SK-N-SH (cell line): Measurements from ENCODE around the gene GPR39. TPM values are rescaled to one million over a fixed set of nuclear protein-coding genes. Genes with fewer than 3 reads are reported as not detected.

Experiments used
- CTCF ChIA-PET: fragments of 300-600, 350-600 bp; formaldehyde crosslinking; extraction: SDS; loops from one replicate; lab custom pipeline; 2021; lab: Yijun Ruan, JAX
- POLR2A ChIA-PET: fragments of 350-600 bp; sonication (Branson Sonifier 250); formaldehyde crosslinking; extraction: SDS; loops from one replicate; lab custom pipeline; 2020; ENCODE audit warnings: antibody characterized with exemption, inconsistent platforms; lab: Yijun Ruan, JAX
- DNase-seq: peaks from one replicate; pipeline ENCODE4 v3.0.0; 2012
- H2AFZ ChIP-seq: fragments of 200-600 bp; sonication (generic); 2 replicates; pipeline ENCODE4 v1.8.1; 2016; ENCODE audit warnings: antibody characterized with exemption, mild to moderate bottlenecking, low read depth
- H3F3A ChIP-seq: fragments of 200-600 bp; sonication (generic); replicated peaks from 2 replicates; pipeline ENCODE3; 2016; ENCODE audit warnings: antibody characterized with exemption, mild to moderate bottlenecking; ENCODE audit not compliant: insufficient read depth
- H3K27ac ChIP-seq, 2 experiments: fragments of 200-500 bp in 1 of 2; fragments of 200-600 bp in 1 of 2; sonication (Bioruptor generic) in 1 of 2; sonication (generic), shearing (Covaris generic) in 1 of 2; 2 replicates each; pipeline versions ENCODE4 v1.5.1 to v1.6.1; 2014 to 2016; ENCODE audit warnings: low read depth in 2 of 2, inconsistent platforms in 1 of 2, low read length in 1 of 2, mild to moderate bottlenecking in 1 of 2, mixed read lengths in 1 of 2
- H3K27me3 ChIP-seq: fragments of 200-600 bp; sonication (generic), shearing (Covaris generic); 2 replicates; pipeline ENCODE4 v1.6.1; 2016; ENCODE audit warnings: mixed run types; ENCODE audit not compliant: insufficient read depth
- H3K36me3 ChIP-seq, 2 experiments: fragments of 200-500 bp in 1 of 2; fragments of 200-600 bp in 1 of 2; sonication (Bioruptor generic) in 1 of 2; sonication (generic) in 1 of 2; replicated peaks in 1 of 2; 2 replicates each; pipeline versions ENCODE3 to v1.5.1; 2014 to 2016; ENCODE audit warnings: low read length in 1 of 2, mild to moderate bottlenecking in 1 of 2; ENCODE audit not compliant: insufficient read depth in 2 of 2, control insufficient read depth in 1 of 2
- H3K4me1 ChIP-seq, 2 experiments: fragments of 200-500 bp in 1 of 2; fragments of 200-600 bp in 1 of 2; sonication (Bioruptor generic) in 1 of 2; sonication (generic), shearing (Covaris generic) in 1 of 2; 2 replicates each; pipeline versions ENCODE4 v1.5.1 to v1.6.1; 2014 to 2016; ENCODE audit warnings: low read depth in 1 of 2, low read length in 1 of 2, mixed run types in 1 of 2; ENCODE audit not compliant: insufficient read depth in 2 of 2, control insufficient read depth in 1 of 2
- H3K4me2 ChIP-seq: fragments of 200-600 bp; sonication (generic), shearing (Covaris generic); 2 replicates; pipeline ENCODE4 v1.6.1; 2017; ENCODE audit warnings: mixed run types
- H3K4me3 ChIP-seq, 2 experiments: fragments of 200-500 bp in 1 of 2; fragments of 200-600 bp in 1 of 2; sonication (Bioruptor generic) in 1 of 2; sonication (generic), shearing (Covaris generic) in 1 of 2; 2 replicates each; pipeline versions ENCODE4 v1.5.1 to v1.8.1; 2014 to 2016; ENCODE audit warnings: low read depth in 2 of 2, inconsistent platforms in 1 of 2, low read length in 1 of 2, mild to moderate bottlenecking in 1 of 2, mixed read lengths in 1 of 2, moderate library complexity in 1 of 2
- H3K79me2 ChIP-seq: fragments of 200-600 bp; sonication (generic); 2 replicates; pipeline ENCODE4 v1.8.1; 2017; ENCODE audit warnings: mild to moderate bottlenecking; ENCODE audit not compliant: insufficient read depth
- H3K9ac ChIP-seq: fragments of 200-600 bp; sonication (generic); 2 replicates; pipeline ENCODE4 v1.6.1; 2017; ENCODE audit warnings: mixed run types
- H3K9me2 ChIP-seq: fragments of 200-600 bp; sonication (generic); 2 replicates; pipeline ENCODE4 v1.6.1; 2017; ENCODE audit warnings: mixed run types
- H3K9me3 ChIP-seq: fragments of 200-600 bp; sonication (generic); 2 replicates; pipeline ENCODE4 v1.6.1; 2017; ENCODE audit warnings: mixed run types, mild to moderate bottlenecking, moderate library complexity
- H4K20me1 ChIP-seq: fragments of 200-600 bp; sonication (generic); 2 replicates; pipeline ENCODE4 v1.6.1; 2017; ENCODE audit warnings: mild to moderate bottlenecking, mixed run types; ENCODE audit not compliant: insufficient read depth
- FOSL2 ChIP-seq: IDR thresholded peaks from 2 replicates; pipeline ENCODE4 v1.4.0; 2012; ENCODE audit warnings: low read depth, mild to moderate bottlenecking, moderate library complexity, borderline replicate concordance
- FOXM1 ChIP-seq: IDR thresholded peaks from 2 replicates; pipeline ENCODE4 v1.4.0; 2012; ENCODE audit warnings: low read depth, mild to moderate bottlenecking
- GATA2 ChIP-seq: sonication (generic); formaldehyde crosslinking; IDR thresholded peaks from 2 replicates; pipeline ENCODE4 v1.5.0; 2020; ENCODE audit warnings: mild to moderate bottlenecking, missing genetic modification reagents
- MAX ChIP-seq: IDR thresholded peaks from 2 replicates; pipeline ENCODE4 v1.4.0; 2012; ENCODE audit warnings: low read depth
- MXI1 ChIP-seq: IDR thresholded peaks from 2 replicates; pipeline ENCODE4 v1.6.1; 2012; ENCODE audit warnings: mild to moderate bottlenecking, low read depth, low read length, improper control_type of control experiment
- NFIC ChIP-seq: IDR thresholded peaks from 2 replicates; pipeline ENCODE4 v1.4.0; 2012; ENCODE audit warnings: borderline replicate concordance
- POLR2AphosphoS5 ChIP-seq: IDR thresholded peaks from 2 replicates; pipeline ENCODE4 v1.6.1; 2012; ENCODE audit warnings: low read depth, low read length
- RAD21 ChIP-seq: IDR thresholded peaks from 2 replicates; pipeline ENCODE4 v1.6.1; 2012; ENCODE audit warnings: mild to moderate bottlenecking, low read length
- RCOR1 ChIP-seq: fragments of 150-350 bp; IDR thresholded peaks from 2 replicates; pipeline ENCODE4 v1.6.1; 2017; ENCODE audit warnings: antibody characterized with exemption, low read length
- REST ChIP-seq: IDR thresholded peaks from 2 replicates; pipeline ENCODE4 v1.6.1; 2012; ENCODE audit warnings: mild to moderate bottlenecking, low read depth, low read length, moderate library complexity
- RFX5 ChIP-seq: IDR thresholded peaks from 2 replicates; pipeline ENCODE4 v1.6.1; 2012; ENCODE audit warnings: mild to moderate bottlenecking, improper control_type of control experiment, low read length
- RXRA ChIP-seq: IDR thresholded peaks from 2 replicates; pipeline ENCODE4 v1.4.0; 2012; ENCODE audit warnings: low read depth, mild to moderate bottlenecking, borderline replicate concordance
- SMC3 ChIP-seq: IDR thresholded peaks from 2 replicates; pipeline ENCODE4 v1.6.1; 2012; ENCODE audit warnings: low read depth, low read length, improper control_type of control experiment
- TAF1 ChIP-seq: IDR thresholded peaks from 2 replicates; pipeline ENCODE4 v1.6.1; 2012; ENCODE audit warnings: low read depth, mild to moderate bottlenecking, low read length, moderate library complexity, borderline replicate concordance
- TEAD4 ChIP-seq: IDR thresholded peaks from 2 replicates; pipeline ENCODE4 v1.4.0; 2012; ENCODE audit warnings: mild to moderate bottlenecking, borderline replicate concordance; ENCODE audit not compliant: insufficient read depth
- WGBS: methylation state at CpG from one replicate; pipeline ENCODE4 v1.1.6; 2017; ENCODE audit warnings: low lambda C conversion rate; 5-methylcytosine and 5-hydroxymethylcytosine counted together
- polyA plus RNA-seq, 3 experiments: library from polyadenylated mRNA; depleted of rRNA; stranded (reverse); fragments of >200 nt; gene quantifications; 2 replicates each; pipeline ENCODE4 v1.2.3, GENCODE V29; 2012
- TF ChIP-seq, protein P1 (sequence below): fragments of 150-350 bp; IDR thresholded peaks from 2 replicates; pipeline ENCODE4 v1.6.1; 2016; ENCODE audit warnings: mild to moderate bottlenecking, low read depth, low read length
- TF ChIP-seq, protein P2 (sequence below): IDR thresholded peaks from 2 replicates; pipeline ENCODE4; 2012
- TF ChIP-seq, protein P3 (sequence below): fragments of 150-350 bp; IDR thresholded peaks from 2 replicates; pipeline ENCODE4 v1.6.1; 2017; ENCODE audit warnings: antibody characterized with exemption, low read length, low read depth, borderline replicate concordance

The GPR39 gene
- polyA plus RNA-seq, 1 of the 3 experiments (the other 2 are of a cell fraction): 2.3 TPM

DNA sequence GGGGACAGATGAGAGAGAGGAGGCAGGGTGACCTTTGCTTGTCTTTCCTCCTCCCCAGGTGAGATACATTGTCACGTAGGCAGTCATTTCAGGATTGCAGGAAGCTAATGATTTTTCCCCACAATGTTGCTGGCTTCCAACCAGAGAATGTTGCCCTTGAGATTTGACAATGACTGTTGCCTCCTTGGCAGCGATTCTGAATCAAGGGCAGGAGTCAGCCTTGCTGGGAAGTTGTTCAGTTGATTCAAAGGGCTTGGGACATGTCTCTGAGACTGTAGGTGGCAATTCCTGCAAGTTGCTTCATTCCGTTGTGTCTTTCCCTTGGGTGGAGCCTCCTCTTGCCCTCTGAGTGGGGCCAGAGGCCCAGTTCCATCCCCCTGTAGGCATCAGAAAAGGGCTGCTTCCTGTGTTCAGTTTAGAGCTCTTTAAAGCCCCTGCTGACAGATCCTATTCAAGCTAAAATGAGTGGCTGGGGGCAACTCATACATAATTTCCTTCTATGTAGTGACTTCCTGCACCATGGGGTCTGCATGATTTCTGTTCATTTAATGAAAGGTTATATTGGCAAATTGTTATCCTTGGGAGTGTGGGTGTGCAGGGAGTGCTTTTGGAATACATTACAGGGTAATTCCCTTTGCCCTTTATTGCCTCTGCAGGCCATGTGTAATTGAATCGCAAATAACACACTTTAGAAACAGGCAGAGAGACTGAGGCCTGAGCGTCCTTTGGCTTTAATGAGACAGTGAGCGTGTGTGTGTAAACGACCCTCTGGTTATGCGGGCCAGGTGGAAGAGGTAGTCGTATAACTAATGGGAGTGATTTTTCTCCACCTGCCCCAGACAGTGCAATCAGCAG, 52.4 kb downstream of the GPR39 start (continued):
- TF ChIP-seq RFX5 (no peak), FOSL2 (no peak), TAF1 (no peak), MAX (no peak), RAD21 (no peak), FOXM1 (no peak)
- TF ChIP-seq, protein P1, sequence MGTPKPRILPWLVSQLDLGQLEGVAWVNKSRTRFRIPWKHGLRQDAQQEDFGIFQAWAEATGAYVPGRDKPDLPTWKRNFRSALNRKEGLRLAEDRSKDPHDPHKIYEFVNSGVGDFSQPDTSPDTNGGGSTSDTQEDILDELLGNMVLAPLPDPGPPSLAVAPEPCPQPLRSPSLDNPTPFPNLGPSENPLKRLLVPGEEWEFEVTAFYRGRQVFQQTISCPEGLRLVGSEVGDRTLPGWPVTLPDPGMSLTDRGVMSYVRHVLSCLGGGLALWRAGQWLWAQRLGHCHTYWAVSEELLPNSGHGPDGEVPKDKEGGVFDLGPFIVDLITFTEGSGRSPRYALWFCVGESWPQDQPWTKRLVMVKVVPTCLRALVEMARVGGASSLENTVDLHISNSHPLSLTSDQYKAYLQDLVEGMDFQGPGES: no peak

DNA sequence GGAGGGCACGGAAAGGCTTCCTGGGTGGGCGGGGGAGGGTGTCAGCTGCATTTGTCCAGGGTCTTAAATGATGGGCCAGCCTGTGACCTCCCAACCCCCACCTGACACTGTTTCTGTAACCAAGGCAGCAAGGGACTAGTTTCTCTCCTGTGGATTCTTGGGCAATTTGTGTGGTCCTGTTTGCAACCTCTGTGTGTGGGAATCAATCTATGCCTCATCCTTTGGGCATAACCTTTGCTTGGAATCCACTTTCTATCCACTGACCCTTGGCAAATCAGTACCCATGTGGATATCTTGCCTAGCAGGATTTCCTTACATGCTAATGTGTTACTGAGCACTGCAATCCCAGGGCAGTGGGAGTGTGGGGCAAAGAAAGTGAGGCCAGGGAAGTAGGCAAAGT, 54.1 kb downstream of the GPR39 start:
- H3K9me2 ChIP-seq: no peaks in the 10 kb centered on the region
- no peak overlapping the region for H3K4me3 ChIP-seq
- no peaks in the 10 kb centered on the region for H3K79me2 ChIP-seq
- H3K9me3 ChIP-seq: no peaks in the 10 kb centered on the region; the same call in 1 of the 2 replicates
- no peaks in the 10 kb centered on the region for H3K27me3 ChIP-seq
- DNase-seq: no peak
- H4K20me1 ChIP-seq: no peaks in the 10 kb centered on the region
- H3K36me3 ChIP-seq: no peaks in the 10 kb centered on the region
- no peak for TF ChIP-seq GATA2 (CRISPR knock-in tag)
- no peak for TF ChIP-seq TEAD4
- TF ChIP-seq REST: no peak
- no peak for TF ChIP-seq POLR2AphosphoS5
- TF ChIP-seq, protein P1: no peak
- TF ChIP-seq NFIC: no peak
- TF ChIP-seq SMC3: no peak
- TF ChIP-seq, protein P2, sequence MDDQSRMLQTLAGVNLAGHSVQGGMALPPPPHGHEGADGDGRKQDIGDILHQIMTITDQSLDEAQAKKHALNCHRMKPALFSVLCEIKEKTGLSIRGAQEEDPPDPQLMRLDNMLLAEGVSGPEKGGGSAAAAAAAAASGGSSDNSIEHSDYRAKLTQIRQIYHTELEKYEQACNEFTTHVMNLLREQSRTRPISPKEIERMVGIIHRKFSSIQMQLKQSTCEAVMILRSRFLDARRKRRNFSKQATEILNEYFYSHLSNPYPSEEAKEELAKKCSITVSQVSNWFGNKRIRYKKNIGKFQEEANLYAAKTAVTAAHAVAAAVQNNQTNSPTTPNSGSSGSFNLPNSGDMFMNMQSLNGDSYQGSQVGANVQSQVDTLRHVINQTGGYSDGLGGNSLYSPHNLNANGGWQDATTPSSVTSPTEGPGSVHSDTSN: no peak
- no peak for TF ChIP-seq MAX
- TF ChIP-seq, protein P3, sequence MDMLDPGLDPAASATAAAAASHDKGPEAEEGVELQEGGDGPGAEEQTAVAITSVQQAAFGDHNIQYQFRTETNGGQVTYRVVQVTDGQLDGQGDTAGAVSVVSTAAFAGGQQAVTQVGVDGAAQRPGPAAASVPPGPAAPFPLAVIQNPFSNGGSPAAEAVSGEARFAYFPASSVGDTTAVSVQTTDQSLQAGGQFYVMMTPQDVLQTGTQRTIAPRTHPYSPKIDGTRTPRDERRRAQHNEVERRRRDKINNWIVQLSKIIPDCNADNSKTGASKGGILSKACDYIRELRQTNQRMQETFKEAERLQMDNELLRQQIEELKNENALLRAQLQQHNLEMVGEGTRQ: no peak
- no peak for TF ChIP-seq RAD21
- TF ChIP-seq RCOR1: no peak
- TF ChIP-seq MXI1: no peak
- TF ChIP-seq RXRA: no peak
- no peak for TF ChIP-seq FOXM1
- no peak for TF ChIP-seq TAF1
- no peak overlapping the region for H3K27ac ChIP-seq
- no peak overlapping the region for H2AFZ ChIP-seq
- no peaks in the 10 kb centered on the region for H3F3A ChIP-seq
- H3K4me1 ChIP-seq: peaks cover 0 to 13% of the 10 kb centered on the region in 2 experiments; a peak in 1 of 4 replicates
- POLR2A ChIA-PET: no interaction called here
- WGBS: no CpG with 5 or more reads among the region's 2 CpGs
- CTCF ChIA-PET: interaction anchor here (3.6 kb wide), 1 partner anchor 22 kb away, joined by 17 read pairs; no protein-coding TSS in a partner anchor
- H3K9ac ChIP-seq: no peak overlapping the region
- H3K4me2 ChIP-seq: no peak overlapping the region
